AG04449 (cell line): ENCODE measurements around the gene HYAL1.

Source experiments
- CTCF ChIA-PET: fragments of 350-600 bp; formaldehyde crosslinking; extraction: SDS; loops from one replicate; lab custom pipeline; 2021; ENCODE audit warnings: antibody characterized with exemption; lab: Yijun Ruan, JAX
- POLR2A ChIA-PET: fragments of 400-600, 350-600 bp; formaldehyde crosslinking; extraction: SDS; loops from one replicate; lab custom pipeline; 2020; ENCODE audit warnings: antibody characterized with exemption, inconsistent platforms; lab: Yijun Ruan, JAX
- DNase-seq: peaks from one replicate; pipeline ENCODE4 v3.0.0-alpha.2; 2010; ENCODE audit warnings: low read depth, low spot score
- H3K4me3 ChIP-seq: 2 replicates; pipeline ENCODE4 v1.5.1; 2011; ENCODE audit warnings: low read depth, mild to moderate bottlenecking, control low read depth, low read length
- TF ChIP-seq, protein P1 (sequence below): IDR thresholded peaks from one replicate; pipeline ENCODE4 v1.5.1; 2011; ENCODE audit warnings: mild to moderate bottlenecking, moderate library complexity, low read length, control low read depth, inconsistent platforms; ENCODE audit not compliant: insufficient read depth; ENCODE audit errors: missing control alignments

The HYAL1 gene

GRCh38 chr3:50278880-50279224 is 24.5 kb downstream of the HYAL1 start, which contains the start of gene LSMEM2:
LSMEM2 (plus strand) TSS chr3:50279087; CDS start chr3:50279114, 27 bp downstream.
- POLR2A ChIA-PET: no interaction called here
- DNase-seq: no peak
- TF ChIP-seq, protein P1, sequence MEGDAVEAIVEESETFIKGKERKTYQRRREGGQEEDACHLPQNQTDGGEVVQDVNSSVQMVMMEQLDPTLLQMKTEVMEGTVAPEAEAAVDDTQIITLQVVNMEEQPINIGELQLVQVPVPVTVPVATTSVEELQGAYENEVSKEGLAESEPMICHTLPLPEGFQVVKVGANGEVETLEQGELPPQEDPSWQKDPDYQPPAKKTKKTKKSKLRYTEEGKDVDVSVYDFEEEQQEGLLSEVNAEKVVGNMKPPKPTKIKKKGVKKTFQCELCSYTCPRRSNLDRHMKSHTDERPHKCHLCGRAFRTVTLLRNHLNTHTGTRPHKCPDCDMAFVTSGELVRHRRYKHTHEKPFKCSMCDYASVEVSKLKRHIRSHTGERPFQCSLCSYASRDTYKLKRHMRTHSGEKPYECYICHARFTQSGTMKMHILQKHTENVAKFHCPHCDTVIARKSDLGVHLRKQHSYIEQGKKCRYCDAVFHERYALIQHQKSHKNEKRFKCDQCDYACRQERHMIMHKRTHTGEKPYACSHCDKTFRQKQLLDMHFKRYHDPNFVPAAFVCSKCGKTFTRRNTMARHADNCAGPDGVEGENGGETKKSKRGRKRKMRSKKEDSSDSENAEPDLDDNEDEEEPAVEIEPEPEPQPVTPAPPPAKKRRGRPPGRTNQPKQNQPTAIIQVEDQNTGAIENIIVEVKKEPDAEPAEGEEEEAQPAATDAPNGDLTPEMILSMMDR: no peak
- H3K4me3 ChIP-seq: no peak within 1 kb of the TSS
- CTCF ChIA-PET: interaction anchor here (1.3 to 40.0 kb wide), 5 partner anchors 9 to 90 kb away, joined by 4 to 1609 read pairs (median 10); partner anchors contain the start of genes GNAI2, GNAT1 and SEMA3B

GRCh38 chr3:50278123-50278879 is 25.1 kb downstream of the HYAL1 start:
- H3K4me3 ChIP-seq: no peak overlapping the region
- DNase-seq: no peak
- ChIA-PET POLR2A (no interaction called here), CTCF (interaction anchor here (1.3 to 40.0 kb wide), 5 partner anchors 8 to 89 kb away, joined by 4 to 1609 read pairs (median 10); partner anchors contain the start of genes GNAI2, GNAT1 and SEMA3B)
- TF ChIP-seq, protein P1: no peak

- H3K4me3 ChIP-seq: no peak overlapping the region
- ChIA-PET CTCF (interaction anchor here (0.8 to 40.0 kb wide), 3 partner anchors 13 to 83 kb away, joined by 3 to 1609 read pairs (median 303); partner anchors contain the start of genes GNAI2 and GNAT1), POLR2A (interaction anchor here (0.7 kb wide), 1 partner anchor 68 kb away, joined by 3 read pairs; no protein-coding TSS in a partner anchor)
- DNase-seq: no peak
- TF ChIP-seq, protein P1: no peak
Observed at GRCh38 chr3:50276762-50277101, 26.6 kb downstream of the HYAL1 start.

GRCh38 chr3:50275996-50276761 is 27.2 kb downstream of the HYAL1 start:
- TF ChIP-seq, protein P1: no peak
- no peak overlapping the region for H3K4me3 ChIP-seq
- POLR2A ChIA-PET: no interaction called here
- DNase-seq: no peak
- CTCF ChIA-PET: interaction anchor here (0.8 to 40.0 kb wide), 8 partner anchors 10 to 87 kb away, joined by 3 to 1609 read pairs (median 6); partner anchors contain the start of genes GNAI2, GNAT1, HYAL3 and NAA80

DNA sequence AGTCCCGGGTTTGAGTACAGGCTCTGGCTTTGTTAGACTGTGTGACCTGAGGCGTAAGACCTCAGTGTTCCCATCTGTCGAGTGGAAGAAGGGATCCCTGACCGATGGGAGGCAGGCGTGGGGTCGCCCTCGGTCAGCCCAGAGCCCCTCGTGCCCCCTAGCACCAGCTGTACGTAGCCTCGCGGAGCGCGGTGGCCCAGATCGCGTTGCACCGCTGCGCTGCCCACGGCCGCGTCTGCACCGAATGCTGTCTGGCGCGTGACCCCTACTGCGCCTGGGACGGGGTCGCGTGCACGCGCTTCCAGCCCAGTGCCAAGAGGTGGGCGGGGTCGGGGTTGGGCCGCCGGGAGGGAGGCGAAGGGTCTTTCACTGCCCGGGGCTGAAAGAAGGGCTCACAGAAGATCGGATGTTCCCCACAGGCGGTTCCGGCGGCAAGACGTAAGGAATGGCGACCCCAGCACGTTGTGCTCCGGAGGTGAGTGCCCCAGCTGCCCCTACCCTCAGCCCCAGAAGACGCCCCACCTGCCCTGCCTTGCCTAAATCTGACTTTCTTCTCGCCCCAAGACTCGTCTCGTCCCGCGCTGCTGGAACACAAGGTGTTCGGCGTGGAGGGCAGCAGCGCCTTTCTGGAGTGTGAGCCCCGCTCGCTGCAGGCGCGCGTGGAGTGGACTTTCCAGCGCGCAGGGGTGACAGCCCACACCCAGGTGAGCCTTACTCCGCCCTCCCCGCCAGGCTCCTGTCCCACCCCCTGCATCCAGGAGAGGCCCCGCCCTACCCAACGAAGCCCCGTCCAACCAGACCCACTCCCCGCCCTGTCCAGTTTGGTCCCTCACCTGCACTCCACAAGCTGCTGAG is 28.0 kb downstream of the HYAL1 start:
- TF ChIP-seq, protein P1: no peak
- H3K4me3 ChIP-seq: no peak overlapping the region
- ChIA-PET POLR2A (no interaction called here), CTCF (interaction anchor here (0.8 to 40.0 kb wide), 20 partner anchors 8 to 86 kb away, joined by 3 to 1609 read pairs (median 6); partner anchors contain the start of genes GNAI2, GNAT1, HYAL3 and IFRD2)
- no peak for DNase-seq
